Tibial nerve (tissue), 4 donors: ENCODE data around the gene SCAPER. TPM values are rescaled to one million over a fixed set of nuclear protein-coding genes. Genes with fewer than 3 reads are reported as not detected.

Experiments
- DNase-seq, 2 donors: peaks; one replicate each; pipeline ENCODE4 v3.0.0-alpha.2; 2019; ENCODE audit warnings: low spot score in 2 of 2
- H3K27ac ChIP-seq, 4 donors: fragments of 200-600 bp; sonication (generic) in 3 of 4; one replicate each; pipeline ENCODE4 v1.5.1; 2017 to 2019; ENCODE audit warnings: mild to moderate bottlenecking in 1 of 4
- H3K27me3 ChIP-seq, 2 donors: fragments of 200-600 bp; sonication (generic) in 1 of 2; one replicate each; pipeline versions ENCODE4 v1.5.1 to v1.6.0; 2017 to 2019
- H3K36me3 ChIP-seq, 3 donors: fragments of 200-600 bp; sonication (generic); one replicate each; pipeline ENCODE4 v1.5.1; 2018 to 2019
- H3K4me1 ChIP-seq, 4 donors: fragments of 200-600 bp; sonication (generic) in 3 of 4; one replicate each; pipeline ENCODE4 v1.5.1; 2017 to 2019
- H3K4me3 ChIP-seq, 4 donors: fragments of 200-600 bp; sonication (generic) in 3 of 4; one replicate each; pipeline ENCODE4 v1.5.1; 2017 to 2019; ENCODE audit warnings: mild to moderate bottlenecking in 1 of 4, moderate library complexity in 1 of 4
- H3K9me3 ChIP-seq, 4 donors: fragments of 200-600 bp; sonication (generic) in 3 of 4; one replicate each; pipeline ENCODE4 v1.5.1; 2017 to 2019
- EP300 ChIP-seq, 2 donors: sonication (generic); formaldehyde crosslinking; IDR thresholded peaks; one replicate each; pipeline ENCODE4 v1.6.1; 2017; ENCODE audit warnings: antibody characterized with exemption in 2 of 2, mild to moderate bottlenecking in 1 of 2
- POLR2A ChIP-seq, 2 donors: fragments of 450-650 bp; IDR thresholded peaks; one replicate each; pipeline ENCODE4 v1.6.1; 2017; ENCODE audit warnings: antibody characterized with exemption in 2 of 2, mild to moderate bottlenecking in 2 of 2, moderate library complexity in 2 of 2
- WGBS, 2 donors: methylation state at CpG; one replicate each; pipeline ENCODE4 v1.1.5; 2018; 5-methylcytosine and 5-hydroxymethylcytosine counted together
- total RNA-seq, 4 donors: library from RNA; depleted of rRNA; stranded (reverse); fragments of >200 nt; gene quantifications; one replicate each; pipeline ENCODE4 v1.1.0, GENCODE V29; 2016
- TF ChIP-seq, protein P1 (sequence below), 5 experiments: fragments of 200-600 bp in 3 of 5; fragments of 450-650 bp in 2 of 5; sonication (generic) in 3 of 5; IDR thresholded peaks; one replicate each; pipeline ENCODE4 v1.5.1; 2016 to 2019; ENCODE audit warnings: antibody characterized with exemption in 5 of 5, mild to moderate bottlenecking in 3 of 5, moderate library complexity in 2 of 5

The SCAPER gene
- total RNA-seq, 4 donors from 2014 or later: 25.5 to 45.3 (median 37.3) TPM

DNA sequence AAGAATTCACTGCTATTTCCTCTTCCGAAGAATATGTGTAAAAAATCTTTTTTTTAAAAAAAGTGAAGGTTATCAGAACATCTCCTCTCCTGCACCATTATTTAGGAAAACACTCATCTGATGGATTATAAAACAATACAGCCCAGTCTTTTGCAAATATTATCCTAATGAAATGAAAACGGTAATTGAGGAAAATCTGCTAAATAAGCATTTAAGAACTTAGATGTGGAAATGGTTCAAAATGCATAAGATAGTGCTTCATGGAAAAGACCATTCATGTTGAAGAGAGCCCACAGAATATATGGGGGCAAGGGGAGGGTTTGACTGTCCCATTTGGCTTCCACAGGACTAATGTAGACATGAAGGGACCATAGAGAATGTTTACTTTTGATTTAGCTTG, 520.7 kb downstream of the SCAPER start:
- no peak for DNase-seq
- Histone ChIP-seq H3K9me3 (no peaks in the 10 kb centered on the region), H3K4me3 (no peak overlapping the region), H3K27me3 (no peaks in the 10 kb centered on the region), H3K4me1 (no peaks in the 10 kb centered on the region), H3K27ac (no peak overlapping the region), H3K36me3 (peaks cover 0 to 35% (median 0%) of the 10 kb centered on the region in 3 donors)
- TF ChIP-seq EP300 (IDR thresholded peaks at IDR 0.05) (no peak), POLR2A (IDR thresholded peaks at IDR 0.05) (no peak)
- TF ChIP-seq, protein P1, sequence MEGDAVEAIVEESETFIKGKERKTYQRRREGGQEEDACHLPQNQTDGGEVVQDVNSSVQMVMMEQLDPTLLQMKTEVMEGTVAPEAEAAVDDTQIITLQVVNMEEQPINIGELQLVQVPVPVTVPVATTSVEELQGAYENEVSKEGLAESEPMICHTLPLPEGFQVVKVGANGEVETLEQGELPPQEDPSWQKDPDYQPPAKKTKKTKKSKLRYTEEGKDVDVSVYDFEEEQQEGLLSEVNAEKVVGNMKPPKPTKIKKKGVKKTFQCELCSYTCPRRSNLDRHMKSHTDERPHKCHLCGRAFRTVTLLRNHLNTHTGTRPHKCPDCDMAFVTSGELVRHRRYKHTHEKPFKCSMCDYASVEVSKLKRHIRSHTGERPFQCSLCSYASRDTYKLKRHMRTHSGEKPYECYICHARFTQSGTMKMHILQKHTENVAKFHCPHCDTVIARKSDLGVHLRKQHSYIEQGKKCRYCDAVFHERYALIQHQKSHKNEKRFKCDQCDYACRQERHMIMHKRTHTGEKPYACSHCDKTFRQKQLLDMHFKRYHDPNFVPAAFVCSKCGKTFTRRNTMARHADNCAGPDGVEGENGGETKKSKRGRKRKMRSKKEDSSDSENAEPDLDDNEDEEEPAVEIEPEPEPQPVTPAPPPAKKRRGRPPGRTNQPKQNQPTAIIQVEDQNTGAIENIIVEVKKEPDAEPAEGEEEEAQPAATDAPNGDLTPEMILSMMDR (IDR thresholded peaks at IDR 0.05): no peak
- 92 to 94% methylated on average over 2 of the region's 2 CpGs for WGBS, 2 donors

DNA sequence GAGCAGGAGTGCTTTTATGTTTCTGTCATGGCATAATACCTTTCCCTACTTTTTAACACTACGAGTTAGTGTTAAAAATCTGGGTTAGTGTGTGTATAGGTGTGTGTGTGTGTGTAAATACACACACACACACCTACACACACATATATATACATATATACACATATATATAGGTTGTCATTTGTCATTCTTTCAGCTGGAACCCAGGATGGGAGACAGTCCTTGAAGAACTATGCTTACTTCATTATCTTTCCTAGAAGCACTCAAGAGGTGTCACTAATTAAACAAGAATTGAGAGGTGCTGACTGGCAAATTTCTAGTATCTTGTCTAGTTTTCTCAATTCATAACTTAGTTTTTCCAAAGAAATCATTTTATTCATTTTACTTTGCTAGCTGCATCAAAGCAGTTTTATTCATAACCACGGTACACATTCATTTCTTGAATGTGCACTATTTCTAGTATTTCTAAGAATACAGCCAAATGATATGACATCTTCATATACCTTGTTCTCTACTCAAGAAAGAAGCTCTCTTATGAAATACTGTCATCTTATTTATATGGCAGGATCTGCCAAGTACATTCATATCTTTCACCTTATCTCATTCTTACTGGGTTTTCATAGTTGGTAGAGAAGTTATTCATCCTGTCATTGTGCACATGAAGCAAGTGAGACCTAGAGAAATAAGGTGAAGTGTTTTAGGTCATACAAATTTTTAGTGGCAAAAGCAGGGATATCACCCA, 522.0 kb downstream of the SCAPER start:
- Histone ChIP-seq H3K27me3 (no peaks in the 10 kb centered on the region), H3K4me1 (no peaks in the 10 kb centered on the region), H3K9me3 (no peaks in the 10 kb centered on the region), H3K36me3 (peaks cover 0 to 24% (median 0%) of the 10 kb centered on the region in 3 donors), H3K4me3 (no peak overlapping the region), H3K27ac (no peak overlapping the region)
- no peak for TF ChIP-seq POLR2A (IDR thresholded peaks at IDR 0.05)
- TF ChIP-seq, protein P1 (IDR thresholded peaks at IDR 0.05): no peak
- no peak for TF ChIP-seq EP300 (IDR thresholded peaks at IDR 0.05)
- WGBS, 2 donors: 91 to 95% methylated on average over 2 of the region's 2 CpGs
- no peak for DNase-seq

DNA sequence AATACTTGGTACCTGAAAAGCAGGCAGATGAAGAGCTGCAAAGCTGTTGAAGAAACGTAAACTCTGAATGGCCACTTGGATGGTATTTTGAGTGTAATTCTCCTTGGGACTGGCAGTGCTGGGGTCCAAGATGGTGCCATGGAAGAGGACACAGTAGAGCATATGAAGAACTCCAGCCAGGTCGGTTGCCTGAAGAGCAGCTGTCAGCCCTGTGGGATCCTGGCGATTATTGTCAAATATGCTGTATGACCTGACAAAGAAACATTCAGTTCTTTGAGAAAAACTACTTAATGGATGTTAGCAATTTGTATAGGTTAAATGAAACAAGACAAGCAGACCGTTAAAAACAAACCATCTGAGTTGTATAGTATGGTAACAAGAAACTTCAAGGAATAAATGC, 523.8 kb downstream of the SCAPER start:
- Histone ChIP-seq H3K4me3 (no peak overlapping the region), H3K36me3 (peaks cover 0 to 20% (median 0%) of the 10 kb centered on the region in 3 donors), H3K4me1 (no peaks in the 10 kb centered on the region), H3K9me3 (no peaks in the 10 kb centered on the region), H3K27ac (no peak overlapping the region), H3K27me3 (no peaks in the 10 kb centered on the region)
- WGBS, 2 donors: 81 to 87% methylated on average over 4 of the region's 4 CpGs
- no peak for TF ChIP-seq EP300 (IDR thresholded peaks at IDR 0.05)
- TF ChIP-seq, protein P1 (IDR thresholded peaks at IDR 0.05): no peak
- no peak for TF ChIP-seq POLR2A (IDR thresholded peaks at IDR 0.05)
- no peak for DNase-seq

DNA sequence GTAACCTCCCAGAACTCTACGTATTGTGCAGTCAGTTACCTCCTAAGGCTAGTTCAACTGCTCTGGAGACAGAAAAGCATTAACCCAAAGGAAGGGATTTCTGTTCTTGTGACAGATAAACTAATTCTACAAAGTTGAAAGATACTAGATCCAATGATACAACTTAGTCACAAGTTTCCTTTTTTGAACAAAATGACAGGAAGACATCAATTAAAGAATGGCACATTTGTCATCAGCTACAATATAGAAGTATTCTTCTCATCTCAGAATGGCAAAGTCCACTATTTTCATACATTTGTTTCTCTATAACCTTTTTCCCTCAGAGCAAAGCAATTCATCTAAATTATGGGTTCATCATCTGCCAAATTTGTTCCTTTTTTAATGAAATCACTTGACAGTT, 524.9 kb downstream of the SCAPER start:
- DNase-seq: no peak
- no peaks in the 10 kb centered on the region for H3K9me3 ChIP-seq
- no peak for TF ChIP-seq EP300 (IDR thresholded peaks at IDR 0.05)
- no peaks in the 10 kb centered on the region for H3K27me3 ChIP-seq
- no peak overlapping the region for H3K27ac ChIP-seq
- H3K4me3 ChIP-seq: no peak overlapping the region
- no peaks in the 10 kb centered on the region for H3K4me1 ChIP-seq
- WGBS, 2 donors: 96 to 97% methylated on average over 1 of the region's 1 CpG
- peaks cover 0 to 22% (median 0%) of the 10 kb centered on the region in 3 donors for H3K36me3 ChIP-seq

DNA sequence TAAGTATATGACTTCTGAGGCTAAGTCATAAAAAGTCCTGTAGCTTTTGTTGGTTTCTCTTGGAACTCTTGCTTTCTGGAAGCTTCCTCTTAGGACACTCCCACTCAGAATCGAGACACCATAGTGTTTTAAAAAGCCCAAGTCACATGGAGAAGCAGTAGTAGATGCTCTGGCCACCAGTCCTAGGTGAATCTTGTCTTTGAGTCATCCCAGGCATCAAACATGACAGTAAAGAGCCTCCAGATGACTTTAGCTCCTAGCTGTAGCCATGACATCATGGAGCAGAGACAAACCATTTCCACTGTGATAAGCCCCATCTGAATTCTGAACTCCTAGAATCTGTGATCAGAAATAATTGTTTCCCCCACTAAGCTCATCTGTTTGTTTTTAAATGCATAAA, 526.4 kb downstream of the SCAPER start:
- no peak for TF ChIP-seq EP300 (IDR thresholded peaks at IDR 0.05)
- no peak for TF ChIP-seq POLR2A (IDR thresholded peaks at IDR 0.05)
- TF ChIP-seq, protein P1 (IDR thresholded peaks at IDR 0.05): no peak
- H3K27ac ChIP-seq: no peak overlapping the region
- H3K4me3 ChIP-seq: no peak overlapping the region
- no peaks in the 10 kb centered on the region for H3K4me1 ChIP-seq
- WGBS, 2 donors: 94 to 100% methylated on average over 1 of the region's 1 CpG
- no peaks in the 10 kb centered on the region for H3K27me3 ChIP-seq
- DNase-seq: no peak
- H3K9me3 ChIP-seq: no peaks in the 10 kb centered on the region
- H3K36me3 ChIP-seq: peaks cover 0 to 35% (median 0%) of the 10 kb centered on the region in 3 donors
